SK-N-SH (cell line): Measurements from ENCODE around the gene COL26A1.

Experiments used
- ELF1 ChIP-seq: IDR thresholded peaks from 2 replicates; pipeline ENCODE4 v1.4.0; 2012
- EP300 ChIP-seq, 2 experiments: IDR thresholded peaks; 2 replicates each; pipeline versions ENCODE4 v1.4.0 to v1.6.1; 2012; ENCODE audit warnings: borderline replicate concordance in 1 of 2, low read depth in 1 of 2, low read length in 1 of 2
- GABPA ChIP-seq: IDR thresholded peaks from 2 replicates; pipeline ENCODE4 v1.4.0; 2012; ENCODE audit warnings: low read depth, mild to moderate bottlenecking
- RXRA ChIP-seq: IDR thresholded peaks from 2 replicates; pipeline ENCODE4 v1.4.0; 2012; ENCODE audit warnings: low read depth, mild to moderate bottlenecking, borderline replicate concordance
- TAF1 ChIP-seq: IDR thresholded peaks from 2 replicates; pipeline ENCODE4 v1.6.1; 2012; ENCODE audit warnings: low read depth, mild to moderate bottlenecking, low read length, moderate library complexity, borderline replicate concordance
- YY1 ChIP-seq: IDR thresholded peaks from 2 replicates; pipeline ENCODE4 v1.4.0; 2012; ENCODE audit warnings: low read depth, mild to moderate bottlenecking
- TF ChIP-seq, protein P1 (sequence below): fragments of 200-600 bp; sonication (generic); IDR thresholded peaks from 2 replicates; pipeline ENCODE4 v1.6.1; 2017; ENCODE audit warnings: antibody characterized with exemption, mild to moderate bottlenecking, moderate library complexity
- TF ChIP-seq, protein P2 (sequence below): IDR thresholded peaks from 2 replicates; pipeline ENCODE4 v1.4.0; 2012; ENCODE audit warnings: low read depth
- TF ChIP-seq, protein P3 (sequence below): IDR thresholded peaks from 2 replicates; pipeline ENCODE4 v1.4.0; 2012; ENCODE audit warnings: low read depth, borderline replicate concordance
- TF ChIP-seq, protein P4 (sequence below): IDR thresholded peaks from 2 replicates; pipeline ENCODE4 v1.6.1; 2012; ENCODE audit warnings: mild to moderate bottlenecking, low read depth, low read length, moderate library complexity

DNA sequence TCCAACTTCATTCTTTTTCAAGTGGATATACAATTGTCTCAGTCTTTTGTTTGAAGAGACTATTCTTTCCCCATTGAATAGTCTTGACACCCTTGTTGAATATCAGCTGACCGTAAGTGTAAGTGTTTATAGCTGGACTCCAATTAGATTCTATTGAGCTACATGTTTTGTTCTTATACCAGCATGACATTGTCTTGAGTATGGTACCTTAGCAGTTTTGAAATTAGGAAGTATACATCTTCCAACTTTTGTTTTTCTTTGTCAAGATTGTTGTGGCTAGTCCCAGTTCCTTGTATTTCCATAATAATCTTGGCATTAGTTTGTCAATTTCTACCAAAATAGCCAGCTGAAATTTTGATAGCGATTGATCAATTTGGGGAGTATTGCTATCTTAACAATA is 209.5 kb downstream of the COL26A1 start:
- TF ChIP-seq TAF1 = no peak
- TF ChIP-seq, protein P1, sequence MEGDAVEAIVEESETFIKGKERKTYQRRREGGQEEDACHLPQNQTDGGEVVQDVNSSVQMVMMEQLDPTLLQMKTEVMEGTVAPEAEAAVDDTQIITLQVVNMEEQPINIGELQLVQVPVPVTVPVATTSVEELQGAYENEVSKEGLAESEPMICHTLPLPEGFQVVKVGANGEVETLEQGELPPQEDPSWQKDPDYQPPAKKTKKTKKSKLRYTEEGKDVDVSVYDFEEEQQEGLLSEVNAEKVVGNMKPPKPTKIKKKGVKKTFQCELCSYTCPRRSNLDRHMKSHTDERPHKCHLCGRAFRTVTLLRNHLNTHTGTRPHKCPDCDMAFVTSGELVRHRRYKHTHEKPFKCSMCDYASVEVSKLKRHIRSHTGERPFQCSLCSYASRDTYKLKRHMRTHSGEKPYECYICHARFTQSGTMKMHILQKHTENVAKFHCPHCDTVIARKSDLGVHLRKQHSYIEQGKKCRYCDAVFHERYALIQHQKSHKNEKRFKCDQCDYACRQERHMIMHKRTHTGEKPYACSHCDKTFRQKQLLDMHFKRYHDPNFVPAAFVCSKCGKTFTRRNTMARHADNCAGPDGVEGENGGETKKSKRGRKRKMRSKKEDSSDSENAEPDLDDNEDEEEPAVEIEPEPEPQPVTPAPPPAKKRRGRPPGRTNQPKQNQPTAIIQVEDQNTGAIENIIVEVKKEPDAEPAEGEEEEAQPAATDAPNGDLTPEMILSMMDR = no peak
- no peak for TF ChIP-seq ELF1
- TF ChIP-seq, protein P2, sequence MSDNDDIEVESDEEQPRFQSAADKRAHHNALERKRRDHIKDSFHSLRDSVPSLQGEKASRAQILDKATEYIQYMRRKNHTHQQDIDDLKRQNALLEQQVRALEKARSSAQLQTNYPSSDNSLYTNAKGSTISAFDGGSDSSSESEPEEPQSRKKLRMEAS = no peak
- no peak for TF ChIP-seq RXRA
- TF ChIP-seq, protein P3, sequence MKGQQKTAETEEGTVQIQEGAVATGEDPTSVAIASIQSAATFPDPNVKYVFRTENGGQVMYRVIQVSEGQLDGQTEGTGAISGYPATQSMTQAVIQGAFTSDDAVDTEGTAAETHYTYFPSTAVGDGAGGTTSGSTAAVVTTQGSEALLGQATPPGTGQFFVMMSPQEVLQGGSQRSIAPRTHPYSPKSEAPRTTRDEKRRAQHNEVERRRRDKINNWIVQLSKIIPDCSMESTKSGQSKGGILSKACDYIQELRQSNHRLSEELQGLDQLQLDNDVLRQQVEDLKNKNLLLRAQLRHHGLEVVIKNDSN = no peak
- TF ChIP-seq GABPA = no peak
- TF ChIP-seq, protein P4, sequence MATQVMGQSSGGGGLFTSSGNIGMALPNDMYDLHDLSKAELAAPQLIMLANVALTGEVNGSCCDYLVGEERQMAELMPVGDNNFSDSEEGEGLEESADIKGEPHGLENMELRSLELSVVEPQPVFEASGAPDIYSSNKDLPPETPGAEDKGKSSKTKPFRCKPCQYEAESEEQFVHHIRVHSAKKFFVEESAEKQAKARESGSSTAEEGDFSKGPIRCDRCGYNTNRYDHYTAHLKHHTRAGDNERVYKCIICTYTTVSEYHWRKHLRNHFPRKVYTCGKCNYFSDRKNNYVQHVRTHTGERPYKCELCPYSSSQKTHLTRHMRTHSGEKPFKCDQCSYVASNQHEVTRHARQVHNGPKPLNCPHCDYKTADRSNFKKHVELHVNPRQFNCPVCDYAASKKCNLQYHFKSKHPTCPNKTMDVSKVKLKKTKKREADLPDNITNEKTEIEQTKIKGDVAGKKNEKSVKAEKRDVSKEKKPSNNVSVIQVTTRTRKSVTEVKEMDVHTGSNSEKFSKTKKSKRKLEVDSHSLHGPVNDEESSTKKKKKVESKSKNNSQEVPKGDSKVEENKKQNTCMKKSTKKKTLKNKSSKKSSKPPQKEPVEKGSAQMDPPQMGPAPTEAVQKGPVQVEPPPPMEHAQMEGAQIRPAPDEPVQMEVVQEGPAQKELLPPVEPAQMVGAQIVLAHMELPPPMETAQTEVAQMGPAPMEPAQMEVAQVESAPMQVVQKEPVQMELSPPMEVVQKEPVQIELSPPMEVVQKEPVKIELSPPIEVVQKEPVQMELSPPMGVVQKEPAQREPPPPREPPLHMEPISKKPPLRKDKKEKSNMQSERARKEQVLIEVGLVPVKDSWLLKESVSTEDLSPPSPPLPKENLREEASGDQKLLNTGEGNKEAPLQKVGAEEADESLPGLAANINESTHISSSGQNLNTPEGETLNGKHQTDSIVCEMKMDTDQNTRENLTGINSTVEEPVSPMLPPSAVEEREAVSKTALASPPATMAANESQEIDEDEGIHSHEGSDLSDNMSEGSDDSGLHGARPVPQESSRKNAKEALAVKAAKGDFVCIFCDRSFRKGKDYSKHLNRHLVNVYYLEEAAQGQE = no peak
- no peak for TF ChIP-seq EP300 (IDR thresholded peaks at IDR 0.05; ENCODE audit: borderline replicate concordance in 1 of 2, low read depth in 1 of 2, low read length in 1 of 2)
- no peak for TF ChIP-seq YY1
